Esophagus squamous epithelium (tissue), 5 donors: ENCODE data around the gene ANKRD6. TPM values are rescaled to one million over a fixed set of nuclear protein-coding genes. Genes with fewer than 3 reads are reported as not detected.

Experiments used
- DNase-seq: peaks from one replicate; lab custom pipeline; 2025; lab: John Stamatoyannopoulos, UW
- H3K27ac ChIP-seq, 4 donors: fragments of 200-600 bp; sonication (generic); one replicate each; pipeline ENCODE4 v1.5.1; 2016 to 2019; ENCODE audit warnings: mild to moderate bottlenecking in 1 of 4
- H3K27me3 ChIP-seq, 4 donors: fragments of 200-600 bp; sonication (generic); 1 replicate in 3 of 4; 2 replicates in 1 of 4; pipeline versions ENCODE4 v1.5.1 to v1.6.0; 2017 to 2021; ENCODE audit warnings: antibody characterized with exemption in 1 of 4
- H3K36me3 ChIP-seq, 3 donors: fragments of 200-600 bp; sonication (generic); one replicate each; pipeline ENCODE4 v1.5.1; 2016 to 2019
- H3K4me1 ChIP-seq, 3 donors: fragments of 200-600 bp; sonication (generic); one replicate each; pipeline ENCODE4 v1.5.1; 2017 to 2019
- H3K4me3 ChIP-seq, 4 donors: fragments of 200-600 bp; sonication (generic); 1 replicate in 3 of 4; 2 replicates in 1 of 4; pipeline ENCODE4 v1.5.1; 2016 to 2019; ENCODE audit warnings: mild to moderate bottlenecking in 2 of 4, moderate library complexity in 1 of 4
- H3K9me3 ChIP-seq, 3 donors: fragments of 200-600 bp; sonication (generic); one replicate each; pipeline ENCODE4 v1.5.1; 2016 to 2019
- CTCF ChIP-seq, 6 experiments: fragments of 450-650 bp in 4 of 6; fragments of 200-600 bp in 2 of 6; sonication (generic) in 2 of 6; IDR thresholded peaks; one replicate each; pipeline ENCODE4 v1.5.1; 2016 to 2019; ENCODE audit warnings: antibody characterized with exemption in 6 of 6, mild to moderate bottlenecking in 4 of 6, moderate library complexity in 4 of 6
- POLR2A ChIP-seq, 4 donors: fragments of 450-650 bp; IDR thresholded peaks; one replicate each; pipeline ENCODE4 v1.6.1; 2017; ENCODE audit warnings: antibody characterized with exemption in 4 of 4, mild to moderate bottlenecking in 4 of 4, moderate library complexity in 3 of 4
- WGBS, 2 donors: methylation state at CpG; one replicate each; pipeline ENCODE4 v1.1.5; 2018; 5-methylcytosine and 5-hydroxymethylcytosine counted together
- intact Hi-C: fragments of 100-400 bp; cut with DNase I; formaldehyde crosslinking; loops from one replicate; pipeline ENCODE4 v1.15.0; 2022
- total RNA-seq, 4 donors: library from RNA; depleted of rRNA; stranded (reverse); fragments of >200 nt; gene quantifications; one replicate each; pipeline ENCODE4 v1.1.0, GENCODE V29; 2016
- donor health status: DM: yes; HTN: yes; CAD: no.

Gene ANKRD6
- total RNA-seq, 4 donors from 2014 or later, result 5.8 to 12.0 (median 7.3) TPM

- TF ChIP-seq POLR2A (IDR thresholded peaks at IDR 0.05), result no peak
- TF ChIP-seq CTCF (IDR thresholded peaks at IDR 0.05), result no peak
- intact Hi-C loops, result no loop called here
- Histone ChIP-seq H3K27ac (no peak overlapping the region), H3K36me3 (no peaks in the 10 kb centered on the region), H3K9me3 (no peaks in the 10 kb centered on the region), H3K4me1 (no peaks in the 10 kb centered on the region), H3K4me3 (no peak overlapping the region), H3K27me3 (no peaks in the 10 kb centered on the region)
- no peak for DNase-seq
- WGBS, 2 donors, result 78 to 88% methylated on average over 3 of the region's 3 CpGs
Measured at GRCh38 chr6:89580997-89581666, 148.2 kb downstream of the ANKRD6 start.

GRCh38 chr6:89581689-89582088, 148.7 kb downstream of the ANKRD6 start:
- Histone ChIP-seq H3K9me3 (no peaks in the 10 kb centered on the region), H3K27me3 (no peaks in the 10 kb centered on the region), H3K36me3 (no peaks in the 10 kb centered on the region), H3K4me1 (no peaks in the 10 kb centered on the region), H3K27ac (no peak overlapping the region), H3K4me3 (no peak overlapping the region)
- TF ChIP-seq CTCF (IDR thresholded peaks at IDR 0.05) (no peak), POLR2A (IDR thresholded peaks at IDR 0.05) (no peak)
- intact Hi-C loops, result no loop called here
- no peak for DNase-seq
- WGBS, 2 donors, result 80% methylated on average over 2 to 4 of the region's 4 CpGs

- Histone ChIP-seq H3K27ac (no peak overlapping the region), H3K9me3 (no peaks in the 10 kb centered on the region), H3K27me3 (no peaks in the 10 kb centered on the region), H3K4me1 (no peaks in the 10 kb centered on the region), H3K4me3 (no peak overlapping the region), H3K36me3 (no peaks in the 10 kb centered on the region)
- WGBS, 2 donors, result 51 to 66% methylated on average over 4 of the region's 4 CpGs
- TF ChIP-seq POLR2A (IDR thresholded peaks at IDR 0.05), result no peak
- no peak for TF ChIP-seq CTCF (IDR thresholded peaks at IDR 0.05)
- no peak for DNase-seq
- intact Hi-C loops, result no loop called here
Measured at GRCh38 chr6:89582669-89583325, 149.8 kb downstream of the ANKRD6 start.

GRCh38 chr6:89583559-89583958, 150.6 kb downstream of the ANKRD6 start:
- no peaks in the 10 kb centered on the region for H3K27me3 ChIP-seq
- no peak overlapping the region for H3K4me3 ChIP-seq
- no peaks in the 10 kb centered on the region for H3K36me3 ChIP-seq
- DNase-seq, result no peak
- H3K27ac ChIP-seq, result no peak overlapping the region
- no peaks in the 10 kb centered on the region for H3K4me1 ChIP-seq
- TF ChIP-seq POLR2A (IDR thresholded peaks at IDR 0.05) (no peak), CTCF (IDR thresholded peaks at IDR 0.05) (no peak)
- 96 to 98% methylated on average over 2 of the region's 2 CpGs for WGBS, 2 donors
- intact Hi-C loops, result no loop called here
- no peaks in the 10 kb centered on the region for H3K9me3 ChIP-seq

- Histone ChIP-seq H3K9me3 (no peaks in the 10 kb centered on the region), H3K4me1 (no peaks in the 10 kb centered on the region), H3K27ac (no peak overlapping the region), H3K4me3 (no peak overlapping the region), H3K27me3 (no peaks in the 10 kb centered on the region), H3K36me3 (no peaks in the 10 kb centered on the region)
- no peak for DNase-seq
- 86 to 94% methylated on average over 3 of the region's 3 CpGs for WGBS, 2 donors
- intact Hi-C loops, result no loop called here
- TF ChIP-seq CTCF (IDR thresholded peaks at IDR 0.05) (no peak), POLR2A (IDR thresholded peaks at IDR 0.05) (no peak)
Measured at GRCh38 chr6:89584539-89584938, 151.6 kb downstream of the ANKRD6 start.
